ENCODE results near the gene VAPB. TPM values are rescaled to one million over a fixed set of nuclear protein-coding genes. Genes with fewer than 3 reads are reported as not detected.
A peak's percentile ranks its signal among the peaks of the same experiment; 100 is the strongest.

VAPB gene, protein sequence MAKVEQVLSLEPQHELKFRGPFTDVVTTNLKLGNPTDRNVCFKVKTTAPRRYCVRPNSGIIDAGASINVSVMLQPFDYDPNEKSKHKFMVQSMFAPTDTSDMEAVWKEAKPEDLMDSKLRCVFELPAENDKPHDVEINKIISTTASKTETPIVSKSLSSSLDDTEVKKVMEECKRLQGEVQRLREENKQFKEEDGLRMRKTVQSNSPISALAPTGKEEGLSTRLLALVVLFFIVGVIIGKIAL
- total RNA-seq: 10 to 100 TPM; 26.4 to 35.0 (median 30.8) TPM
- 24.2 TPM for total RNA-seq (2013)
- 29.9 to 57.8 (median 39.9) reads per million in 29 experiments for total RNA-seq

DNA sequence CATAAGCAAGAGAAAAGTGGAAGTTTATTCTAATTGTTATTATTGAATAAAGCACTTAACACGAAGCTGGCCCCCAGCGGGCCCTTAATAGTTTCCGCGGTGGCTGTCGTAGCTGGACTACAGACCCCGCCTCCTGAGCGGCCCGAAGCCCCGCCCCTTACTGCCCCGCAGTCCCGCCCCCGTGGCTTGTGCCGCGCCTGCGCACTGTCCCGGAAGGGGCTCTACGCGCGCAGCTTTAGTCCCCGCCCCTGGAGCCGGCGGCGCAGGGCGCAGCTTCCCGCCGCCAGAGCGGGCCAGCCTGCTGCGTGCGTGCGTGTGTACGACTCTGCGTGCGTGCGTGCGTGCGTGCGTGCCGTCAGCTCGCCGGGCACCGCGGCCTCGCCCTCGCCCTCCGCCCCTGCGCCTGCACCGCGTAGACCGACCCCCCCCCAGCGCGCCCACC lies at the start of gene VAPB:
VAPB (plus strand) TSS at position 348 of the 442 bp plus-strand sequence. CDS start 231 bp downstream, outside the sequence.
- peaks cover 3 to 5% of the 10 kb centered on the region in 2 donors for H3K27me3 Mint-ChIP-seq
- peak; percentile 97 to 99 (median 99) for ATAC-seq (replicated peaks in 1 of 4)
- peaks cover 40 to 52% (median 44%) of the 10 kb centered on the region in 3 donors for H3K4me1 Mint-ChIP-seq
- Histone ChIP-seq H3K4me3 (ENCODE audit: control insufficient read depth in 1 of 2, extremely low read depth in 1 of 2, low read length in 1 of 2) (peak within 1 kb of the TSS; percentile 80 to 92), H3K9me3 (no peaks in the 10 kb centered on the region), H3K27ac (ENCODE audit: low read length) (peak within 1 kb of the TSS; percentile 99), H3K36me3 (ENCODE audit: control insufficient read depth in 2 of 2, extremely low read depth in 1 of 2, insufficient read depth in 1 of 2, low read length in 1 of 2) (peaks cover 0 to 11% of the 10 kb centered on the region in 2 donors), H3K4me1 (ENCODE audit: control insufficient read depth in 1 of 2, extremely low read depth in 1 of 2, insufficient read depth in 2 of 2, low read length in 2 of 2) (peaks cover 19 to 32% of the 10 kb centered on the region in 2 experiments), H3K27me3 (replicated peaks in 1 of 2; ENCODE audit: control insufficient read depth in 2 of 2, extremely low read depth in 1 of 2, insufficient read depth in 2 of 2, low read length in 1 of 2) (peaks cover 0 to 12% of the 10 kb centered on the region in 2 experiments)
- no peaks in the 10 kb centered on the region for H3K9me3 Mint-ChIP-seq
- DNase-seq: peak; percentile 91 to 99 (median 96)
- ChIA-PET POLR2A (interaction anchor here (0.6 to 1.6 kb wide), 15 partner anchors 9 to 1995 kb away, joined by 3 to 22 read pairs (median 4); partner anchors contain the start of genes FAM217B (in 1 of the 2), PPP1R3D (in 1 of the 2) and RAB22A (in 1 of the 2)), CTCF (interaction anchor here in 1 of 2 donors (0.7 to 1.5 kb wide), 9 partner anchors 19 to 263 kb away, joined by 3 to 8 read pairs (median 4); partner anchors contain the start of gene STX16)
- peak within 1 kb of the TSS; percentile 82 to 94 (median 91) for H3K4me3 Mint-ChIP-seq
- peak within 1 kb of the TSS; percentile 92 to 93 for H3K27ac Mint-ChIP-seq
- H3K36me3 Mint-ChIP-seq: peaks cover 17% of the 10 kb centered on the region
- WGBS (ENCODE audit: insufficient coverage): under 1% methylated on average over 45 of the region's 51 CpGs

DNA sequence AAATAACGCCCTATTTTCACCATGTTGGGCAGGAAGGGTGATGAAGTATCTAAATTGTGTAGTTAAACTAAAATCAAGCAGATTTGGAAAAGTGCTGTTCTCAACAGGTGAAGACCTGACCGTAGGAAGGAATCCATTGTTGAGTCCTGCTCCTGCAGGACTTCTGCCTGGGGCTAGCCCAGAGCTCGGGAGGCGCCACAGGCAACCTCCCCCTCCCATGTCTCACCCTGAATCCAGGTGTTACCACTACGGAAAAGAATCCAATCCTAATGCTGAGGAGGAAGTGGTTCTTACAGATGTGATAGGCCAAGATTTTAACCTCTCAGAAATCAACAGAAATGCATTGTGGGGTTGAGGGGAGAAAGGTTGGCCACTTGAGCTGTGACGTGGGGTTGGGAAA lies 49.3 kb upstream of the VAPB start:
- Mint-ChIP-seq H3K27me3 (no peaks in the 10 kb centered on the region), H3K4me1 (peaks cover 41 to 50% (median 42%) of the 10 kb centered on the region in 3 donors), H3K36me3 (peaks cover 44% of the 10 kb centered on the region), H3K9me3 (no peaks in the 10 kb centered on the region), H3K27ac (no peak overlapping the region), H3K4me3 (no peak overlapping the region)
- H3K4me3 ChIP-seq (ENCODE audit: control insufficient read depth in 1 of 2, extremely low read depth in 1 of 2, low read length in 1 of 2): no peak overlapping the region
- no peaks in the 10 kb centered on the region for H3K9me3 ChIP-seq
- ATAC-seq (replicated peaks in 1 of 4) (no peak), DNase-seq (no peak)
- CTCF ChIA-PET: no interaction called here
- 93% methylated on average over 2 of the region's 6 CpGs for WGBS (ENCODE audit: insufficient coverage)
- H3K4me1 ChIP-seq (ENCODE audit: control insufficient read depth in 1 of 2, extremely low read depth in 1 of 2, insufficient read depth in 2 of 2, low read length in 2 of 2): peaks cover 0 to 8% of the 10 kb centered on the region in 2 experiments
- H3K27ac ChIP-seq (ENCODE audit: low read length): no peak overlapping the region
- POLR2A ChIA-PET: no interaction called here
- H3K36me3 ChIP-seq (ENCODE audit: control insufficient read depth in 2 of 2, extremely low read depth in 1 of 2, insufficient read depth in 1 of 2, low read length in 1 of 2): peaks cover 0 to 20% of the 10 kb centered on the region in 2 donors
- H3K27me3 ChIP-seq (replicated peaks in 1 of 2; ENCODE audit: control insufficient read depth in 2 of 2, extremely low read depth in 1 of 2, insufficient read depth in 2 of 2, low read length in 1 of 2): no peaks in the 10 kb centered on the region

DNA sequence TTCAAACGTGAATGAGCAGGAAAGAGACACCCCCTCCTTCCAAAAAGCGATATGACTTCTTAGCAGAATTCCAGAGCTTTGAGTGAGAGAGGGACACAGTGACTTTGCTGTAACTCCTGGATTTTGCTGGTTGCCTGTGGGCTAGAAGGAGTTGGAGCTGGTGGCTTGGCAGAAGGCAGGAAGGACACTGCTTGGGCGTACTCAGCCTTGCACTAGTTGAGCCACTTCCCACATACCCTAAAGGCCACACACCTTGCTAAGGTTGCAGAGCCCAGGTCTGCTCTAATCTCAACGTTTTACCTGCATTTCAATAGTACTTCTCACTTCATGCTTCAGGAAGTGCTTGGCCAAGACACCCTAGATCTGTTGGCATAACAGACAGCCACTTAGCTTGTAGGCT lies 48.9 kb upstream of the VAPB start:
- H3K27ac Mint-ChIP-seq: no peak overlapping the region
- ATAC-seq (replicated peaks in 1 of 4) (no peak), DNase-seq (no peak)
- no peaks in the 10 kb centered on the region for H3K9me3 Mint-ChIP-seq
- H3K27me3 ChIP-seq (replicated peaks in 1 of 2; ENCODE audit: control insufficient read depth in 2 of 2, extremely low read depth in 1 of 2, insufficient read depth in 2 of 2, low read length in 1 of 2): no peaks in the 10 kb centered on the region
- H3K9me3 ChIP-seq: no peaks in the 10 kb centered on the region
- H3K4me1 Mint-ChIP-seq: peaks cover 38 to 47% (median 40%) of the 10 kb centered on the region in 3 donors
- ChIA-PET POLR2A (no interaction called here), CTCF (no interaction called here)
- peaks cover 0 to 24% of the 10 kb centered on the region in 2 donors for H3K36me3 ChIP-seq (ENCODE audit: control insufficient read depth in 2 of 2, extremely low read depth in 1 of 2, insufficient read depth in 1 of 2, low read length in 1 of 2)
- peaks cover 46% of the 10 kb centered on the region for H3K36me3 Mint-ChIP-seq
- WGBS (ENCODE audit: insufficient coverage): 80% methylated on average over 1 of the region's 4 CpGs
- H3K27me3 Mint-ChIP-seq: no peaks in the 10 kb centered on the region
- H3K27ac ChIP-seq (ENCODE audit: low read length): no peak overlapping the region
- no peak overlapping the region for H3K4me3 Mint-ChIP-seq
- H3K4me3 ChIP-seq (ENCODE audit: control insufficient read depth in 1 of 2, extremely low read depth in 1 of 2, low read length in 1 of 2): no peak overlapping the region
- H3K4me1 ChIP-seq (ENCODE audit: control insufficient read depth in 1 of 2, extremely low read depth in 1 of 2, insufficient read depth in 2 of 2, low read length in 2 of 2): peaks cover 0 to 8% of the 10 kb centered on the region in 2 experiments

DNA sequence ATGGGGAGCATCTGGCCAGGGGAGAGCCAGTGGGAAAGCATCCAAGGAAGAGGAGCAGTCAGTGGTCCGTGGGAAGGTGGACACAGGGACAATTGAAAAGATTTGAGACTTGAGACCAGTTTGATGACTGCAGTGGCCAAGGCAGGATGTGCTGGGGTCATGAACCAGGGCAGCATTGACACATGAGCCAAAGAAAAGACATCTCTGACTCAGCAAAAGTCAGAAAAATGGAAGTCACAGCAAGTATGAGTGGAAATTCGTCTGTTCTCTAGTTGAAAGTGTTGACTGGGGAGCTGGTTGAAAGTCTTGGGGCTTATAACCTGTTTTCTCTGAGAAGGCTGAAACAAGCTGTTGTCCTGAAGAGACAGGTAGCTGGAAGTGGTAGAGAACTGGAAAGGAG lies 48.2 kb upstream of the VAPB start:
- Mint-ChIP-seq H3K27me3 (no peaks in the 10 kb centered on the region), H3K27ac (no peak overlapping the region), H3K9me3 (no peaks in the 10 kb centered on the region), H3K36me3 (peaks cover 53% of the 10 kb centered on the region), H3K4me3 (no peak overlapping the region), H3K4me1 (peaks cover 36 to 42% (median 42%) of the 10 kb centered on the region in 3 donors)
- POLR2A ChIA-PET: interaction anchor here in 1 of 2 donors (0.7 kb wide), 1 partner anchor 1755 kb away, joined by 3 read pairs; no protein-coding TSS in a partner anchor
- no peak for DNase-seq
- CTCF ChIA-PET: no interaction called here
- H3K4me1 ChIP-seq (ENCODE audit: control insufficient read depth in 1 of 2, extremely low read depth in 1 of 2, insufficient read depth in 2 of 2, low read length in 2 of 2): peaks cover 0 to 8% of the 10 kb centered on the region in 2 experiments
- peaks cover 0 to 31% of the 10 kb centered on the region in 2 donors for H3K36me3 ChIP-seq (ENCODE audit: control insufficient read depth in 2 of 2, extremely low read depth in 1 of 2, insufficient read depth in 1 of 2, low read length in 1 of 2)
- H3K27me3 ChIP-seq (replicated peaks in 1 of 2; ENCODE audit: control insufficient read depth in 2 of 2, extremely low read depth in 1 of 2, insufficient read depth in 2 of 2, low read length in 1 of 2): no peaks in the 10 kb centered on the region
- no peak for ATAC-seq (replicated peaks in 1 of 4)
- 83% methylated on average over 2 of the region's 2 CpGs for WGBS (ENCODE audit: insufficient coverage)
- no peak overlapping the region for H3K27ac ChIP-seq (ENCODE audit: low read length)
- no peaks in the 10 kb centered on the region for H3K9me3 ChIP-seq
- H3K4me3 ChIP-seq (ENCODE audit: control insufficient read depth in 1 of 2, extremely low read depth in 1 of 2, low read length in 1 of 2): no peak overlapping the region

DNA sequence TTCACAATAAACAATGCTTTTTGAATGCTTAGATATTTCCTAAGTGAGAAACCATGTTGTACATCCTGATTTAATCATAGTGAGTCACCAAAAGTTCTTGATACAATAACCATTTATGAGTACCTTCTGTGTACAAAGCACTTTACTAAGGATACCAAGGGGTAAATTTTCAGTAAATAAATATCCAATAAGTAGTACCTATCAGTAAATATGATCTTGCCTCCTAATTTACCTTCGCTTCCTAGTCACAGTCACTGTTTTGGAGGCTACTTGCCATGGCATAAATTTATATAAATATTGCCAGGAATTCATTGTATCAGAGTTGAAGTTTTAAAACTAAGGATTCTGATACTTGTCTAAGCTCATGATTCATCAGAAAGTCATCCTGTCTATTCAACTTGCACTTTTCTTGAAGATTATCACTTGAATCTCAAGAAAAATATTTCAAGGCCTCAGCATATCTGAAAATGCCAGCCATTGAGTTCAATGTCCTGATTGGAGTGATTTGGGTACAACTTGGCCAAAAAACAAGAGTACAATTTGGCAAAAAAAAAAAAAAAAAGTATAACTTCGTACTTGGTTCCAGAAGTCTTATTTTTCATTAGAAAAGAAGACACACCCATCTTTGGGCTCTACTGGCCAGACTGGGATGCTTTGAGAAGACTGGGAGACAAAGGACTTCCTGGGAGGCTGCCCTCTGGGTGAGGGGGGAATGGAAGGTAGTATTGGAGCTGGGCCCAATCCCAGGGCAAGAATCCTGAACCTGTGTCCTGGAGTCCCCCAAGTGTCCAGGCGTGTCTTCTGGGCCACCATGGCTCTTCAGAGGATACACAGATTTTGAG lies 46.7 kb upstream of the VAPB start:
- ATAC-seq (replicated peaks in 1 of 4) (no peak), DNase-seq (no peak)
- Histone ChIP-seq H3K27ac (ENCODE audit: low read length) (no peak overlapping the region), H3K4me3 (ENCODE audit: control insufficient read depth in 1 of 2, extremely low read depth in 1 of 2, low read length in 1 of 2) (no peak overlapping the region), H3K36me3 (ENCODE audit: control insufficient read depth in 2 of 2, extremely low read depth in 1 of 2, insufficient read depth in 1 of 2, low read length in 1 of 2) (peaks cover 0 to 44% of the 10 kb centered on the region in 2 donors), H3K9me3 (no peaks in the 10 kb centered on the region), H3K4me1 (ENCODE audit: control insufficient read depth in 1 of 2, extremely low read depth in 1 of 2, insufficient read depth in 2 of 2, low read length in 2 of 2) (peaks cover 0 to 8% of the 10 kb centered on the region in 2 experiments), H3K27me3 (replicated peaks in 1 of 2; ENCODE audit: control insufficient read depth in 2 of 2, extremely low read depth in 1 of 2, insufficient read depth in 2 of 2, low read length in 1 of 2) (no peaks in the 10 kb centered on the region)
- peaks cover 0 to 4% (median 0%) of the 10 kb centered on the region in 3 donors for H3K9me3 Mint-ChIP-seq
- CTCF ChIA-PET: no interaction called here
- peaks cover 62% of the 10 kb centered on the region for H3K36me3 Mint-ChIP-seq
- POLR2A ChIA-PET: no interaction called here
- 100% methylated on average over 1 of the region's 3 CpGs for WGBS (ENCODE audit: insufficient coverage)
- H3K4me1 Mint-ChIP-seq: peaks cover 30 to 44% (median 34%) of the 10 kb centered on the region in 3 donors
- no peaks in the 10 kb centered on the region for H3K27me3 Mint-ChIP-seq
- no peak overlapping the region for H3K4me3 Mint-ChIP-seq
- no peak overlapping the region for H3K27ac Mint-ChIP-seq

DNA sequence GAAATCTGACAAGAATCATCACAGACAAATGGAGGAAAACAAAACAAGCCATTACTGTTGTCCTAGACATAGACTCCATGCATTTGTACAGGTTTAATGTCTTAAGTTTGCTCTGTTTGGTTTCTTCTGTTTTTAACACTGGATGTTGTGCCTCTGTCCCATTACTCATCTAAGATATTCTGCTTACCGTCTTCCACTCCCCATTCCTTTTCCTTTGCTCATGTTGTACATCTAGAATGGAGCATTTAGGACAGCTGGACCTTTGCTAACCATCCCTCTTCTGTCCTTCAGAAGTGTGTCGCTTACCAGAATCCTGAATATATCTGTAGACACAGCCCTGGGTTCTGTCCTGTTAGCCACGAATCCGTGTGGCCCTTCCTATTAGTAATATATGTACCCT lies 44.3 kb upstream of the VAPB start:
- Mint-ChIP-seq H3K27me3 (no peaks in the 10 kb centered on the region), H3K36me3 (peaks cover 57% of the 10 kb centered on the region), H3K9me3 (peaks cover 0 to 4% (median 0%) of the 10 kb centered on the region in 3 donors), H3K4me3 (no peak overlapping the region), H3K4me1 (peaks cover 15 to 25% (median 16%) of the 10 kb centered on the region in 3 donors), H3K27ac (no peak overlapping the region)
- Histone ChIP-seq H3K27ac (ENCODE audit: low read length) (no peak overlapping the region), H3K4me1 (ENCODE audit: control insufficient read depth in 1 of 2, extremely low read depth in 1 of 2, insufficient read depth in 2 of 2, low read length in 2 of 2) (peaks cover 0 to 7% of the 10 kb centered on the region in 2 experiments), H3K9me3 (no peaks in the 10 kb centered on the region), H3K36me3 (ENCODE audit: control insufficient read depth in 2 of 2, extremely low read depth in 1 of 2, insufficient read depth in 1 of 2, low read length in 1 of 2) (peaks cover 0 to 49% of the 10 kb centered on the region in 2 donors), H3K4me3 (ENCODE audit: control insufficient read depth in 1 of 2, extremely low read depth in 1 of 2, low read length in 1 of 2) (no peak overlapping the region), H3K27me3 (replicated peaks in 1 of 2; ENCODE audit: control insufficient read depth in 2 of 2, extremely low read depth in 1 of 2, insufficient read depth in 2 of 2, low read length in 1 of 2) (no peaks in the 10 kb centered on the region)
- WGBS (ENCODE audit: insufficient coverage): 100% methylated on average over 1 of the region's 4 CpGs
- ATAC-seq (replicated peaks in 1 of 4) (no peak), DNase-seq (no peak)
- ChIA-PET CTCF (no interaction called here), POLR2A (interaction anchor here in 1 of 2 donors (0.7 kb wide), 1 partner anchor 940 kb away, joined by 3 read pairs; no protein-coding TSS in a partner anchor)
